Hindlimb muscle (tissue), 1 donor: ENCODE results near the gene DNAAF2. TPM values are rescaled to one million over a fixed set of nuclear protein-coding genes. Genes with fewer than 3 reads are reported as not detected.
A peak's percentile ranks its signal among the peaks of the same experiment; 100 is the strongest.
"Not testable (repeated sequence)": the region's sequence is repeated elsewhere in the genome, so short reads cannot be mapped to it uniquely, and the experiment has no call there.

ENCODE experiments used
- DNase-seq: peaks from one replicate; pipeline ENCODE4 v3.0.0-alpha.2; 2013
- polyA plus RNA-seq: library from polyadenylated mRNA; unstranded; fragments of 120-200 nt; gene quantifications from one replicate; pipeline ENCODE4 v1.2.1, GENCODE V29; 2013; ENCODE audit not compliant: insufficient read length

Gene DNAAF2
- polyA plus RNA-seq: 7.7 TPM

GRCh38 chr14:49634547-49635334 lies at the start of gene DNAAF2:
Gene DNAAF2, minus strand, starts transcription at chr14:49635244. Its CDS starts 95 bp downstream, at chr14:49635149.
- DNase-seq: peak; percentile 79

- no peak for DNase-seq
These were observed 44.2 kb upstream of the DNAAF2 start for GRCh38 chr14:49679271-49679670.

- no peak for DNase-seq
These were observed 42.6 kb upstream of the DNAAF2 start for GRCh38 chr14:49677643-49678042.

- DNase-seq: no peak
These were observed 38.5 kb upstream of the DNAAF2 start for GRCh38 chr14:49673586-49673985.

GRCh38 chr14:49670475-49670874 lies 35.4 kb upstream of the DNAAF2 start:
- DNase-seq: no peak

GRCh38 chr14:49659526-49660455 lies 24.7 kb upstream of the DNAAF2 start:
- no peak for DNase-seq

GRCh38 chr14:49657500-49657899 lies 22.5 kb upstream of the DNAAF2 start:
- DNase-seq: not testable (repeated sequence)

GRCh38 chr14:49654511-49654910 lies 19.5 kb upstream of the DNAAF2 start:
- no peak for DNase-seq

GRCh38 chr14:49653508-49653907 lies 18.5 kb upstream of the DNAAF2 start:
- DNase-seq: no peak

GRCh38 chr14:49642163-49642562 lies 7.1 kb upstream of the DNAAF2 start:
- DNase-seq: no peak

- DNase-seq: no peak
These were observed 6.7 kb upstream of the DNAAF2 start for GRCh38 chr14:49641697-49642129.

GRCh38 chr14:49640540-49641417 lies 5.7 kb upstream of the DNAAF2 start:
- no peak for DNase-seq

- no peak for DNase-seq
These were observed 2.6 kb upstream of the DNAAF2 start for GRCh38 chr14:49637534-49638078.

- DNase-seq: no peak
These were observed 1.8 kb upstream of the DNAAF2 start for GRCh38 chr14:49636866-49637265.

GRCh38 chr14:49633640-49634546 lies 1.2 kb downstream of the DNAAF2 start:
- peak; percentile 96 for DNase-seq

GRCh38 chr14:49623941-49624839 lies 10.9 kb downstream of the DNAAF2 start:
- DNase-seq: no peak

GRCh38 chr14:49623387-49623786 lies 11.7 kb downstream of the DNAAF2 start:
- DNase-seq: no peak

GRCh38 chr14:49622022-49622607 lies 12.9 kb downstream of the DNAAF2 start:
- no peak for DNase-seq

- DNase-seq: peak; percentile 56
These were observed 13.7 kb downstream of the DNAAF2 start for GRCh38 chr14:49621114-49621881.
